A673 (cell line): ENCODE data around the gene FGFBP3.

Source experiments
- EZH2 ChIP-seq: fragments of 200-600 bp; sonication (generic); IDR thresholded peaks from 2 replicates; pipeline ENCODE4 v1.6.1; 2017; ENCODE audit warnings: borderline replicate concordance, low read depth, mild to moderate bottlenecking, mixed read lengths, antibody characterized with exemption, low read length; ENCODE audit not compliant: poor library complexity, severe bottlenecking
- TF ChIP-seq, protein P1 (sequence below): fragments of 300-800, 200-600 bp; sonication (generic); conservative IDR thresholded peaks from 2 replicates; pipeline ENCODE4 v1.5.1; 2017; ENCODE audit warnings: low read depth, mild to moderate bottlenecking, antibody characterized with exemption, low read length, moderate library complexity, mixed read lengths

DNA sequence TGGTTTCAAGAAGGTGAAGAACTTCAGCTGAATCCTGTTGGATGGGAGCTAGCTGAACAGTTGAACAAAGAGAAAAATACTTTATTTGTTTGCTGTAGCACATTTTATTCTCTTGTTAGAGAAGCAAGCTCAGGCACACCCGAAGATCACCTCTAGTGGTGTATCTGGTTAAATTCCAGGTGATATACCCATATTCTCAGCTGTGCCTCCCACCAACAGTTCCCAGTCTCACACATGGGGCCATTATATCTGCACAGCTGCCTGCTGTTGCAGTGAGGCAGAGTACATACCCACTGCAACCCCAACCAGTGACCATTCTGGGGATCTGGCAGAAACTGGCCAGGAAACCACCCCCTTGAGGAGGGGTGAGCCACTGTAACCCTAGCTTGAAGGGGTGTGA lies 23.5 kb upstream of the FGFBP3 start:
- TF ChIP-seq, protein P1, sequence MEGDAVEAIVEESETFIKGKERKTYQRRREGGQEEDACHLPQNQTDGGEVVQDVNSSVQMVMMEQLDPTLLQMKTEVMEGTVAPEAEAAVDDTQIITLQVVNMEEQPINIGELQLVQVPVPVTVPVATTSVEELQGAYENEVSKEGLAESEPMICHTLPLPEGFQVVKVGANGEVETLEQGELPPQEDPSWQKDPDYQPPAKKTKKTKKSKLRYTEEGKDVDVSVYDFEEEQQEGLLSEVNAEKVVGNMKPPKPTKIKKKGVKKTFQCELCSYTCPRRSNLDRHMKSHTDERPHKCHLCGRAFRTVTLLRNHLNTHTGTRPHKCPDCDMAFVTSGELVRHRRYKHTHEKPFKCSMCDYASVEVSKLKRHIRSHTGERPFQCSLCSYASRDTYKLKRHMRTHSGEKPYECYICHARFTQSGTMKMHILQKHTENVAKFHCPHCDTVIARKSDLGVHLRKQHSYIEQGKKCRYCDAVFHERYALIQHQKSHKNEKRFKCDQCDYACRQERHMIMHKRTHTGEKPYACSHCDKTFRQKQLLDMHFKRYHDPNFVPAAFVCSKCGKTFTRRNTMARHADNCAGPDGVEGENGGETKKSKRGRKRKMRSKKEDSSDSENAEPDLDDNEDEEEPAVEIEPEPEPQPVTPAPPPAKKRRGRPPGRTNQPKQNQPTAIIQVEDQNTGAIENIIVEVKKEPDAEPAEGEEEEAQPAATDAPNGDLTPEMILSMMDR: no peak
- TF ChIP-seq EZH2: no peak
